Heart left ventricle (tissue), 16 donors: ENCODE results near the gene B3GNT2. TPM values are rescaled to one million over a fixed set of nuclear protein-coding genes. Genes with fewer than 3 reads are reported as not detected.

ENCODE experiments used
- ATAC-seq, 4 donors: fragments of 200-7000 bp; cut with Tn5 transposase; one replicate each; pipeline ENCODE4 v1.9.1; 2020 to 2022; ENCODE audit warnings: moderate library complexity in 4 of 4, mild to moderate bottlenecking in 3 of 4, moderate number of reproducible peaks in 1 of 4
- DNase-seq, 5 donors: peaks; one replicate each; pipeline ENCODE4 v3.0.0-alpha.2; 2020
- H3K27ac ChIP-seq, 12 donors: fragments of 200-600 bp; sonication (generic) in 4 of 12; one replicate each; pipeline versions ENCODE4 v1.5.0 to v1.8.0; 2016 to 2022; ENCODE audit warnings: mild to moderate bottlenecking in 2 of 12
- H3K27me3 ChIP-seq, 9 donors: fragments of 200-600 bp; sonication (generic) in 2 of 9; one replicate each; pipeline versions ENCODE4 v1.5.1 to v1.8.0; 2016 to 2022; ENCODE audit warnings: mild to moderate bottlenecking in 3 of 9
- H3K36me3 ChIP-seq, 9 donors: fragments of 200-600 bp; sonication (generic) in 2 of 9; one replicate each; pipeline versions ENCODE4 v1.5.0 to v1.8.0; 2018 to 2022; ENCODE audit warnings: mild to moderate bottlenecking in 2 of 9
- H3K4me1 ChIP-seq, 12 donors: fragments of 200-600 bp; sonication (generic) in 4 of 12; one replicate each; pipeline versions ENCODE4 v1.5.0 to v1.8.0; 2016 to 2022; ENCODE audit warnings: mild to moderate bottlenecking in 3 of 12
- H3K4me3 ChIP-seq, 12 donors: fragments of 200-600 bp; sonication (generic) in 4 of 12; one replicate each; pipeline versions ENCODE4 v1.5.0 to v1.8.0; 2017 to 2022; ENCODE audit warnings: mild to moderate bottlenecking in 9 of 12, moderate library complexity in 4 of 12
- H3K9me3 ChIP-seq, 12 donors: fragments of 200-600 bp; sonication (generic) in 4 of 12; one replicate each; pipeline versions ENCODE4 v1.5.0 to v1.8.0; 2016 to 2022; ENCODE audit warnings: mild to moderate bottlenecking in 1 of 12
- CTCF ChIP-seq, 12 donors: fragments of 200-600 bp; sonication (generic) in 4 of 12; IDR thresholded peaks; one replicate each; pipeline versions ENCODE4 v1.5.0 to v1.8.0; 2018 to 2022; ENCODE audit warnings: antibody characterized with exemption in 12 of 12, mild to moderate bottlenecking in 5 of 12
- POLR2A ChIP-seq, 2 donors: fragments of 450-650 bp; IDR thresholded peaks; one replicate each; pipeline ENCODE4 v1.6.1; 2017; ENCODE audit warnings: antibody characterized with exemption in 2 of 2, mild to moderate bottlenecking in 2 of 2, moderate library complexity in 2 of 2
- WGBS, 4 donors: extraction: QIAGEN DNeasy Blood & Tissue Kit in 2 of 4; methylation state at CpG; one replicate each; pipeline versions ENCODE4 v1.1.5 to v1.1.7; 2013 to 2018; 5-methylcytosine and 5-hydroxymethylcytosine counted together
- intact Hi-C, 10 donors: fragments of 100-400 bp; cut with DNase I; formaldehyde crosslinking; loops; one replicate each; pipeline versions ENCODE4 v1.11.1 to v1.14.2; 2022
- microRNA-seq, 4 donors: library from miRNA; unstranded; fragments of <30 nt; microRNA quantifications; one replicate each; pipeline versions ENCODE4 to v1.2.0, GENCODE V29; 2017 to 2020
- polyA plus RNA-seq, 2 donors: library from polyadenylated mRNA; stranded (reverse); fragments of 200-250 nt; gene quantifications; one replicate each; pipeline ENCODE4 v1.2.3, GENCODE V29; 2013
- total RNA-seq, 9 donors: library from RNA; depleted of rRNA in 2 of 9; stranded (reverse); fragments of >200 nt in 2 of 9; fragmentation: NEBNext Ultra II Directional in 3 of 9; extraction: Animal tissue kit (Norgen Biotek cat#: 25700) in 3 of 9; gene quantifications; one replicate each; pipeline versions ENCODE4 v1.1.0 to v1.2.4, GENCODE V29; 2016 to 2023
- donor health status: ischemic (EF 13 %, LVEDD 7.1; RV severe dilation, severe dysfunction).
- donor health status: healthy with polysubstance abuse.
- donor health status: DM: no; HTN: yes; CAD: no.
- donor health status: DM: no; HTN: no; CAD: no.
- donor health status: ischemic (EF 25% LVEDD 6.9; RV normal size, moderate dysfunction).
- donor health status: ischemic (EF 25% LVEDD 5.7; RV mildly dilated, moderate dysfunction).
- donor health status: healthy.
- donor health status: DM: yes; HTN: yes; CAD: no.
- donor health status: ischemic (EF 35%, LVEDD 5.7; RV mildly dilated, moderate dysfunction).
- donor health status: nonischemic (EF 11% LVEDD 7.7; RV severe dilation, severe dysfunction).
- donor health status: DM: yes; HTN: yes; CAD: no.
- donor health status: PGD.
- donor health status: ischemic (EF 29% LVEDD 5.4; RV normal size, mild dysfunction).
- donor health status: nonischemic (EF 23%, LVEDD 6.1; RV moderate dilation, normal function).

B3GNT2 gene
- total and polyA plus RNA-seq, 11 donors = 8.6 to 26.5 (median 18.4) TPM

GRCh38 chr2:62270728-62271127 is 74.8 kb downstream of the B3GNT2 start:
- TF ChIP-seq CTCF (IDR thresholded peaks at IDR 0.05) (no peak), POLR2A (IDR thresholded peaks at IDR 0.05) (no peak)
- Histone ChIP-seq H3K4me3 (no peak overlapping the region), H3K4me1 (peaks cover 0 to 6% (median 0%) of the 10 kb centered on the region in 12 donors), H3K9me3 (no peaks in the 10 kb centered on the region), H3K27me3 (no peaks in the 10 kb centered on the region), H3K36me3 (no peaks in the 10 kb centered on the region), H3K27ac (no peak overlapping the region)
- intact Hi-C loops = no loop called here
- WGBS, 4 donors = 1 to 23% (median 13%) methylated on average over 3 of the region's 3 CpGs
- DNase-seq = peak; percentile 48 to 74 (median 58)
- no peak for ATAC-seq

Small RNAs within 50 kb of the gene (microRNA-seq; reads per million reads assigned to microRNA genes)
- gene MIR5192 = 0 reads per million in 4 donors
